Ectodermal cell (in vitro differentiated cells): ENCODE data around the gene PLSCR1. TPM values are rescaled to one million over a fixed set of nuclear protein-coding genes. Genes with fewer than 3 reads are reported as not detected.

Experiments
- H3K27ac ChIP-seq: 2 replicates; pipeline ENCODE4 v1.7.0; 2013; ENCODE audit warnings: mild to moderate bottlenecking, low read depth, low read length; ENCODE audit not compliant: insufficient read depth, poor library complexity, severe bottlenecking
- H3K27me3 ChIP-seq: 2 replicates; pipeline ENCODE4 v1.7.0; 2013; ENCODE audit warnings: mild to moderate bottlenecking, low read length; ENCODE audit not compliant: insufficient read depth, control insufficient read depth, poor library complexity, severe bottlenecking
- H3K36me3 ChIP-seq: one replicate; pipeline ENCODE4 v1.7.0; 2013; ENCODE audit warnings: low read length; ENCODE audit not compliant: control insufficient read depth, insufficient read depth
- H3K4me1 ChIP-seq: one replicate; pipeline ENCODE4 v1.7.0; 2013; ENCODE audit warnings: low read length; ENCODE audit not compliant: control insufficient read depth, insufficient read depth
- H3K4me3 ChIP-seq: 2 replicates; pipeline ENCODE4 v1.7.0; 2013; ENCODE audit warnings: low read depth, low read length, control low read depth; ENCODE audit not compliant: insufficient read depth
- H3K9me3 ChIP-seq: 2 replicates; pipeline ENCODE4 v1.7.0; 2013; ENCODE audit warnings: mild to moderate bottlenecking, low read length, moderate library complexity; ENCODE audit not compliant: control insufficient read depth
- WGBS, 2 experiments: methylation state at CpG; one replicate each; pipeline ENCODE4 v1.1.7; 2013; ENCODE audit warnings: missing lambda C conversion rate in 2 of 2; 5-methylcytosine and 5-hydroxymethylcytosine counted together
- polyA plus RNA-seq, 4 experiments: library from polyadenylated mRNA; stranded (reverse); fragments of 50-300 nt; gene quantifications; one replicate each; pipeline ENCODE4 v1.2.3, GENCODE V29; 2013

PLSCR1 gene, protein sequence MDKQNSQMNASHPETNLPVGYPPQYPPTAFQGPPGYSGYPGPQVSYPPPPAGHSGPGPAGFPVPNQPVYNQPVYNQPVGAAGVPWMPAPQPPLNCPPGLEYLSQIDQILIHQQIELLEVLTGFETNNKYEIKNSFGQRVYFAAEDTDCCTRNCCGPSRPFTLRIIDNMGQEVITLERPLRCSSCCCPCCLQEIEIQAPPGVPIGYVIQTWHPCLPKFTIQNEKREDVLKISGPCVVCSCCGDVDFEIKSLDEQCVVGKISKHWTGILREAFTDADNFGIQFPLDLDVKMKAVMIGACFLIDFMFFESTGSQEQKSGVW
- 13.7 TPM for polyA plus RNA-seq (2013, experiment 1 of 4)
- 16.0 TPM for polyA plus RNA-seq (2013, experiment 2 of 4)
- polyA plus RNA-seq (2013, experiment 3 of 4) = 13.8 TPM
- polyA plus RNA-seq (2013, experiment 4 of 4) = 12.0 TPM

GRCh38 chr3:146544002-146544928, at the start of gene PLSCR1:
TSS of gene PLSCR1 (minus strand) at chr3:146544607. CDS start at chr3:146536552, 8,055 bp downstream.
- WGBS, 2 experiments = 1% methylated on average over 51 of the region's 51 CpGs
- H3K27me3 ChIP-seq = no peaks in the 10 kb centered on the region
- no peaks in the 10 kb centered on the region for H3K4me1 ChIP-seq
- H3K36me3 ChIP-seq = no peaks in the 10 kb centered on the region
- no peak within 1 kb of the TSS for H3K27ac ChIP-seq
- H3K4me3 ChIP-seq = peak within 1 kb of the TSS; percentile 67
- no peaks in the 10 kb centered on the region for H3K9me3 ChIP-seq

- H3K4me3 ChIP-seq = no peak overlapping the region
Observed at GRCh38 chr3:146593776-146594175, 49.4 kb upstream of the PLSCR1 start.

DNA sequence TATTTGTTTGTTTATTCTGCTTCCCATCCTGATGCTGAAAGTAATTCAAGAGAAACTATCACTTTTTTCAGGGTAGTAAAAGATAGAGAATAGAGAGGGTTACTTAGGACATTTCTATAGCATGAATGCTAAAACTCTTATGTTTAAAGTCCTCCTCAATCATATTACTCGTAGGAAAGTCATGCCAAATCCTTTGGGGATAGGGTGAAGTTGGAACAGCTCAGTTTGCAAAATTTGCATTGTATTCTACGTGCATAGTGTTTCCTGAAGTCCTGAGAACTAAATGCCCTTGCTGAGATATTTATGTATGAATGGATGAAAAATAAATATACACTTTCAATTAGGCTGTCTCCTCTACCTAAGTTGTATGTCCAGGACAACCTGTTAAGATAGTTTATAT, 46.1 kb upstream of the PLSCR1 start:
- Histone ChIP-seq H3K36me3 (no peaks in the 10 kb centered on the region), H3K27me3 (no peaks in the 10 kb centered on the region), H3K27ac (no peak overlapping the region), H3K9me3 (no peaks in the 10 kb centered on the region), H3K4me3 (no peak overlapping the region), H3K4me1 (no peaks in the 10 kb centered on the region)
- WGBS, 2 experiments = 71 to 82% methylated on average over 2 of the region's 2 CpGs

More at GRCh38 chr3:146593776-146594175, 49.4 kb upstream of the PLSCR1 start:
- H3K27ac ChIP-seq = no peak overlapping the region
- 93 to 98% methylated on average over 3 of the region's 3 CpGs for WGBS, 2 experiments
- no peaks in the 10 kb centered on the region for H3K36me3 ChIP-seq
- no peaks in the 10 kb centered on the region for H3K27me3 ChIP-seq
- H3K9me3 ChIP-seq = no peaks in the 10 kb centered on the region
- H3K4me1 ChIP-seq = no peaks in the 10 kb centered on the region

DNA sequence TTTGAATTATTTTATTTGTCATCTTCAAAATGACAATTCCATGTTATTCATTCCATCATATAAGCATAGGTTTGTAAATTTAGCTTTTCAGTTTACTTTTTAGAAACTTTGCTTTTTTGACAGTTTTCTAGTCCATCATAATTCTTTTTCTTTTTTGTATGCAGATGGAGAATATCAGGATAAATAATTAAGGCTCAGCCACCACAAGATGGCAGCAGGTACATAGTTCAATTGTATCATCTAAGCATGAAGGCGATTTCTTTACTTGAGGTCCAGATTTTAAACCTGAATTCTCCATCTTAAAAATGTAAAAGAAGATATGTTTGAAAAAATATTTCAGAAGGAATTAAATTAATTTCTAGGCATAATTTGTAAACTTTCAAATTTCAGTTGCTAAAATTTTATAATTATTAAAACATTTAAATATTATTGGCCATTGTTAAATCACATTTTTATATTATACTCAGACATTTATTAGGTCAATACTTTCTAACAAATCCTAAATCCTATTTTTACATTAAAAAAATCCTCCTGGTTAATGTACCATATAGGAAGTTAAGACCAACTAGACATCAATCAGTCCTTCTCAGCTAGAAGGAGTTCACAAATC, 45.6 kb upstream of the PLSCR1 start:
- H3K27ac ChIP-seq = no peak overlapping the region
- no peak overlapping the region for H3K4me3 ChIP-seq
- H3K36me3 ChIP-seq = no peaks in the 10 kb centered on the region
- H3K27me3 ChIP-seq = no peaks in the 10 kb centered on the region
- 30% methylated on average over 1 of the region's 1 CpG; no CpG with 5 or more reads in 1 of the 2 experiments for WGBS, 2 experiments
- no peaks in the 10 kb centered on the region for H3K4me1 ChIP-seq
- H3K9me3 ChIP-seq = no peaks in the 10 kb centered on the region

DNA sequence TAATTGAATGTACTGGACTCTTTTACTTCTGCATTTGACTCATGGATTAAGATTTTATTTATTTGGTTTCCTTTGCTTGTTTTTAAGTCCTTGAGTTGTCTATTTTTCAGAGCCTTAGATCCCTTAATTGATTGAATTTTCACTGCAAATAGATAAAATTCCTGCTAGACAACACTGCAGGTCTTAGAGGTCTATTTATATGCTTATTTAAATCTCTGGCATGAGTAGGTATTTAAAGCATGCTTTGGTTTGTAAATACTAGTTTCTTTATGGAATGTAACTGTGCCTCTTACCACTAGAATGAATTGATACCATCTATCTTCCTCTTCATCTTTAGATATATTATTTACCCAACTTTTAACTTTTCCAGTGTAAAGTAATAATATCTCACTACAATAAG, 40.7 kb upstream of the PLSCR1 start:
- Histone ChIP-seq H3K4me3 (no peak overlapping the region), H3K27ac (no peak overlapping the region), H3K4me1 (no peaks in the 10 kb centered on the region), H3K9me3 (no peaks in the 10 kb centered on the region), H3K27me3 (no peaks in the 10 kb centered on the region), H3K36me3 (no peaks in the 10 kb centered on the region)

- H3K36me3 ChIP-seq = no peaks in the 10 kb centered on the region
- no peak overlapping the region for H3K27ac ChIP-seq
- H3K4me1 ChIP-seq = no peaks in the 10 kb centered on the region
- H3K27me3 ChIP-seq = no peaks in the 10 kb centered on the region
- H3K9me3 ChIP-seq = no peaks in the 10 kb centered on the region
- no peak overlapping the region for H3K4me3 ChIP-seq
Observed at GRCh38 chr3:146581951-146582467, 37.6 kb upstream of the PLSCR1 start.

DNA sequence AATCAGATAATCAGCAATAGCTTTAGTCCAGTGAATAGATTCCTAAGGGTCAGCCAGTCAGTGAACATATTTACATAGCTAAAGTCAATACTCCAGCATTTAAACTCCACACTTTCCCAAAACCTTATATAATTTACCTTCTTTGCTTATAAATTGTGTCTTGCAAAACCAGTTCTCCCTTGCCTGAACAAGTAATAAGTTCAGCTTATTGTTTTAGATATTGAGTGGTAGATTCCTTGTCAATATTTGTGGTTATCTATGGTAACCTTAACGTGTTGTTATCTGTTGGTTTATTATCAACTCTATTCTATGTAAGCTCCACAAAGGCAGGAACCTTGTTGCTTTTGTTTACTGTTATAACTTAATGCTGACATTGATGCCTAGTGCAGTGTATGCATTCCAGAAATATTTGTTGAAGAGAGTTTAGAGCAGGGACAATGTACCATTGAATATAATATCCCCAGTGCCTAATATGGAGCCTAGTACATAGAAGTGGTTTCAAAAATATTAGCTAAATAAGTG, 36.7 kb upstream of the PLSCR1 start:
- Histone ChIP-seq H3K27ac (no peak overlapping the region), H3K9me3 (no peaks in the 10 kb centered on the region), H3K4me1 (no peaks in the 10 kb centered on the region), H3K27me3 (no peaks in the 10 kb centered on the region), H3K36me3 (no peaks in the 10 kb centered on the region), H3K4me3 (no peak overlapping the region)
- WGBS, 2 experiments = 86 to 100% methylated on average over 1 of the region's 1 CpG

- no peaks in the 10 kb centered on the region for H3K4me1 ChIP-seq
- no peaks in the 10 kb centered on the region for H3K9me3 ChIP-seq
- H3K4me3 ChIP-seq = no peak overlapping the region
- H3K27ac ChIP-seq = no peak overlapping the region
- no peaks in the 10 kb centered on the region for H3K36me3 ChIP-seq
- H3K27me3 ChIP-seq = no peaks in the 10 kb centered on the region
Observed at GRCh38 chr3:146577662-146578061, 33.3 kb upstream of the PLSCR1 start.

DNA sequence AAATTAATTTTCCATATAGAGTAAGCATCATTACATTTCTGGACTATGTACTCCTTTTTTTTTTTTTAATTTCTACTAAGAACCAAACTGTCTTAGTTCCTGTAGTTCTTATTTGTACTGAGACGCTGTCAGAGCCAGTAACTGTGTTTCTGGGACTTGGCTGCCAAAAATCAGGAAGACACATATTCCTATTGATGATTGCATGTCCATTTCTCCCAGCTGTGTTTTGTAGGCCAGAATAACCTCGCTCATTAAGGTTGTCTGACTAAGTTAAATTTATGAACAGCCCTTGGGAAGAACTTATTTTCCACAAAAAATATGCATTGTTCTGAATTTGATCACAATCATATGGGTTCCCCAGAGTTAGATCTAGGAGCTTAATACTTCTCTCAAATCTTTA, 31.2 kb upstream of the PLSCR1 start:
- Histone ChIP-seq H3K27me3 (no peaks in the 10 kb centered on the region), H3K4me1 (no peaks in the 10 kb centered on the region), H3K36me3 (no peaks in the 10 kb centered on the region), H3K27ac (no peak overlapping the region), H3K9me3 (no peaks in the 10 kb centered on the region), H3K4me3 (no peak overlapping the region)
- 85 to 96% methylated on average over 2 of the region's 2 CpGs for WGBS, 2 experiments
